ENCODE data around the gene TTLL12.

TTLL12 gene

GRCh38 chr22:43171019-43171491 lies 15.9 kb downstream of the TTLL12 start:
- no peak for DNase-seq

- no peak for DNase-seq
Measured at GRCh38 chr22:43170131-43170480, 16.8 kb downstream of the TTLL12 start.

DNA sequence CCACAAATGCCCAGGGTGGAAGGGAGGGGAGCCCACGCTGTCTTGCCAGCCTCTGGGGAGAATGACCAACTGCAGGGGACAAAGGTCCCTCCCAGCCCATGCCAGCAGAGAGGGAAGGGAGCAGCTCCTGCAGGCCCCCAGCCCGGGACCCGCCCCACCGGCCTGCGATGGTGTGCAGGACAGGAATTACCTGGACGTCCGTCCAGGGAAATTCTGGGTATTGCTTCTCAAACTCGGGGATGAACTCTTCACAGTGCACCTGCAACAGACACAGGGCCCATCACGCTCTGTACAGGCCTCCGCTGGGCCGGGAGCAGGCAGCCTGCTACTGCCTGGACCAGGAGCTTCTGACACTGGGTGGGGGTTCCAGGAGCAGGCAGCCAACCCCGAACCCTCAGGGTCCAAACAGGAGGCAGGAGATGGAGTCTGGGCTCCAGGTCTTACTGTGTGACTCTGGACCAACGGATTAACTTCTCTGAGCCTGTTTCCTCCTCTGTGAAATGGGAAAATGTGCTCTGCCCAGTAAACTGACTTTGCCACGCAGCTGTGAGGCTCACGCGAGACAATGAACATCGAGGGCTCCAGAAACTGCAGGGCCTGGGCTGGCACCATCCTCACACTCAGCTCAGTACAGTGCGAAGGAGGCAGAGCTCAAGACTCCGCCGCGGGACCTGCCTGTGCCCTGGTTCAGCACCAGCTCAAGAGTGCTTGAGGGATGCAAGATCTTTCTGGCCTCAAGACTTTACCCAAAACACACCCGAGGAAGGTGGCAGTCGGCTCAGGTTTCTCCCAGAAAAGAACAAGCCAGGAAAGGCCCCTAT lies 17.4 kb downstream of the TTLL12 start:
- no peak for DNase-seq

DNA sequence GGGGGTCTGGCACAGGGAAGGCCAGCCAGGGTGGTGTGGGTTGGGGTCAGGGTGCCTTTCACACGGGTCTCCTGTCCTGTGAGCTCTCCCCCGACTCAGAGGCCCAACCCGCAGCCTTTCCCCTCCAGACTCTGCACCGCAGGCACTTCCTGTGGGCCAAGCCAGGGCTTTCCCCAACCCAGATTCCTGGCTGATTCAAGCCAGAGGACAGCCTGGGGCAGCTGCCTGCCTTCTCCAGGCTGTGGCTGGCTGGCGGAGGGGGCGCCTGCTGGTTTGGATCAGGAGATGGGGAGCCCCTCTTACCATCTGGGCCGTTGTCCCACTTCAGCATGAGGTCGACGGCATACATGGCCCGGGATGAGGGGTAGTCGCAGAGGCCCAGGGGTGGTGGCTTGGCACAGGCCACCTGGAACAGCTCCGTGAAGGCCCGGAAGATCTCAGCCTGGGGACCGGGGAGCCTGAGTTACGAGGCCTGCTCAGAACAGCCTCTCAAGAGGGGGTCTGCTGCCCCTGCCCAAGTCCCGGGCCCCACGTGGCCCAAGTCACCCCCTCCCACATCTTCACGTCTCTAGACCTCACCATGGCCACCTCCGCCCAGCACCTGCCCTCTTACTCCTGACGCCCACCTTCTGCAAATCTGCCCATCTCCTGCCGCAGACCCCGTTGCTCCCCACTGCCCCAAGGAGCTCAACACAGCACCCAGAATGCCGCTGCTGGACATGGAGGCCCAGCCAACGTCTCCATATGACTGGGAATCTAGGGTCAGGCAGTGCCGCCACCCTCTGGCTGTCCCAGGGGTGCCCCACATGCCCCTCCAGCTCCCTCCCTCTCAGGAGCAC lies 18.2 kb downstream of the TTLL12 start:
- DNase-seq, result no peak

- DNase-seq, result no peak
Measured at GRCh38 chr22:43167001-43167589, 19.8 kb downstream of the TTLL12 start.

GRCh38 chr22:43166132-43166930 lies 20.6 kb downstream of the TTLL12 start:
- no peak for DNase-seq

DNA sequence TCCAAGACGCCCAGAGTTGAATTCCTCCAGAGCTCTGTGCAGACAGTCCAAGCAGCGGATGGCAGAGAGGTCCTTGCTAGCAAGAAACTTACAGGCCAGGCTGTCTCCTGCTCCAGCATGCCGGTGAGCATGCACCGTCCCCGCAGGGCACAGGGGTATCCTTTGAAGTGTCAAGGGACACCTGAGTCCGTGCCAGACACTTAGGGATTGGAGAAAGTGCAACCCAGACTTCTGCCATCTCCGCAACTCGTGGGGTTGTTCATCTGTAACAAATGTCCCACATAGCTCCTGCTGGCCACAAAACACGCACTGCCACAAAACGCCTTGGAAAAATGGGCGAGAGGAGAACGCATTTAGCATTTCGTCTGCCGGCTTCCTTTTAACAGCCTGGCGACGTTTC lies 22.3 kb downstream of the TTLL12 start:
- DNase-seq, result no peak

- DNase-seq, result no peak
Measured at GRCh38 chr22:43163241-43163795, 23.6 kb downstream of the TTLL12 start.

DNA sequence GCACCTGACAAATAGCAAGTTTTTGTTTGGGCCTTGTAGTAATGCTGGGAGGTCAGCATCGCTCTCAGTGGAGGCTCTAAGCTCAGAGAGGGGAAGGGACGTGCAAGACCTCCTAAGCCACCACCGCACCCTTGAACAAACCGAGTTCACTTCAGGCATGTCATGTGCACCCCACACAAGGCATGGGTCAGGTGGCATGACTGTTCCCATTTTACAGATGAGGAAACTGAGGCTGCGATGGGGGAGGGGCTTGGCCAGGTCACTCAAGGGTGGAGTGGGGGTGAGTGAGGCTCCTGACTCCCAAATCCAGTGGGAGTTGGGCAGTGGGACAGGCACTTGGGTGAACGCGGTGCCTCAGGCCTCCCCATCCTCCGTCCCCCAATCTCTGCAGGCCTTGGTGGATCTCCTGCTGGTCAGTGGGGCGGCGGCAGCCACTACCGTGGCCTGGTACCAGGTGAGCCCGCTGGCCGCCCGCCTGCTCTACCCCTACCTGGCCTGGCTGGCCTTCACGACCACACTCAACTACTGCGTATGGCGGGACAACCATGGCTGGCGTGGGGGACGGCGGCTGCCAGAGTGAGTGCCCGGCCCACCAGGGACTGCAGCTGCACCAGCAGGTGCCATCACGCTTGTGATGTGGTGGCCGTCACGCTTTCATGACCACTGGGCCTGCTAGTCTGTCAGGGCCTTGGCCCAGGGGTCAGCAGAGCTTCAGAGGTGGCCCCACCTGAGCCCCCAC lies 24.4 kb downstream of the TTLL12 start:
- DNase-seq, result no peak

- no peak for DNase-seq
Measured at GRCh38 chr22:43160497-43161126, 26.3 kb downstream of the TTLL12 start.

- no peak for DNase-seq
Measured at GRCh38 chr22:43159484-43160178, 27.3 kb downstream of the TTLL12 start.

GRCh38 chr22:43158778-43159483 lies 28.0 kb downstream of the TTLL12 start:
- DNase-seq, result no peak

DNA sequence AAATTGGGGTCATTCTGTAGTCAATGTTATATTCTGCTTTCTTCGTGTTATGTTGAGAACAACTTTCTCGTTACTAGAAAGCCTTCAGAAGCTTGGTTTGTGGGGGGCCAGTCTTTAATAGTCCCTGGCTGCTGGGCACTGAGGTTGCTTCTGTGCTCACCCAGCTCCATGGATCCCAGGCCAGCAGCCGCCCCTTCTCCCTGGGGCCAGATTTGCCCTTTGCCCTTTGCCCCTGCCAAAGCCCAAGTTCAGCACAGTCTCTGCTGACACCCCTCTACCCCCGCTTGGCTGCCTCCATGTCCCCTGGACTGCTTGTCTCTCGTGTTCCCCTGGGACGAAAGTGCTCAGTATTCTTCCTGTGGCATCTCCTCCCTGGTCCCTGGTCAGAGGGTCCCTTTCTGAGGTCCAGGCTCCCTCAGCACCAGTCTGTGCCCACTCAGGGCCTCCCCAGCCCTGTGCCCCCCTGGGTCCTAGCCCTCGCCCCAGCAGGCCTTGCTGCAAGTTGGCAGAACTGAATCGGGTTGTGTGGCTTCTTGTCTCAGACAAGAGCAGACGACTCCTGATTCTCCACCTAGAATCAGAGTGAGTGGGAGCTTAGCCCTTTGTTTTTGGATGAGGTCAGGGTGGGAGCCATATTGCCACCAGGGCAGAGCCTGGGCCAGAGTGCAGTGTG lies 28.9 kb downstream of the TTLL12 start:
- DNase-seq, result no peak

DNA sequence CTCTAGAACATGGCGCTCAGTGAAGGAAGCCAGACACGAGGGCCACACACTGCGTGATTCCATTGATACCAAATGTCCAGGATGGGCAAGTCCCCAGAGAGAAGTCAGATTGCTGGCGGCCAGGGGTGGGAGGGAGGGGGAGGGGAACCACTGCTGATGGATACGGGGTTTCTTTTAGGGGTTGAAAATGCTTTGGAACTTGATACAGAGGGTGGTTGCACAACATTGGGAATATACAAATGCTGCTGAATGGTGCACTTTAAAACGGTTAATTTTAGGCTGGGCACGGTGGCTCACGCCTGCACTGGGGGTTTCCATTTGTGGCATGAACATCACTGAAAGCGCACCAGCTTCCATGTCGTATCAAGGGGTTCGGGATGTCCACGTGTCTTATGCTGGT lies 30.5 kb downstream of the TTLL12 start:
- no peak for DNase-seq

DNA sequence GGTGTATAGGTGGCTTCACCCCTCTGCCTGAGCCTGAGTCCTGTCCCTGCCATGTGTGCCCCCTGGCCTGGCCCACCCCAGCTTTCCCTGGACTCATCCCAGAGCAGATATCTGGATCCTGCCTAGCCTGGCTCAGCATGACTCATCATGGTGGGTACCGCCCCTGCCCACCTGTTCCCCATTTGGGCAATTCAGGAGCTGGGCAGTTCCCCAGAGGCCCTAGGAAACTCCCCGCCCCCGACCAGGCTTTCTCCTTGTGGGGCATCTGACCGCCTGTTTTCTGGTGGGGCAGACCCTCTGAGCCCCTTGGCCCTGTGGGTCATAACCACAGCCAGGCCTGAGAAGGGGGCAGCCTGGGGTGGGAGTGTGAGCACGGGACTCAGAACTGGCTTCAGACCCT lies 31.1 kb downstream of the TTLL12 start:
- DNase-seq, result no peak

DNA sequence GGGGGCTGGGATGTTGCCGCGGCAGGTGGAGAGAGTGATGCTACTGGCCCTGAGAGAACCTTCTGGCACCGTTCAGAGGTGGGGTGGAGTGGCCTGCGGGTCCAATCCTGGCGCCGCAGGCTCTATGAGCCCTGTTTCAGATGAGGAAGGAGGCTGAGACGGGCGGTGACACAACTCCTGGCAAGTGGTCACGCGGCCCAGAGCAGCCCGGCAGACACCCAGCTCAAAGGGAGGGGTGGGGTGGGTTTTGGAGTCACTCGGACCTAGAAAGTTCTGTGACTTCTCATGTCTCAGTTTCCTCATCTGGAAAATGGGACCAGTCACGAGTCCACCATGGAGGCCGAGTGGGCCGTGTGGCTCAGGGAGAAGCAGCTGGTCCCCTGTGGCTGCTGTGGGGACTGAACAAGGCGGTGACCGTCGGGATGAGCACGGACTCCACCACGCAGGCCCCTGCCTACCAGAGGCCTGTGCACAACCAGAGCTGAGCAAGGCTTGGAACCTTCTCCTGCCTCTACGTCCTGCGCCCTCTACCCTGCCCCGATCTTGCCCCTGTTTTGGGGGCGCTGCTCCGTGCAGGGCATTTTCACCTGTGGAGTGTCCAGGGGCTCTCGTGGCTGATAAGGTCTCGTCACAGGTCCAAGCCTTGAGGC lies 31.9 kb downstream of the TTLL12 start:
- DNase-seq, result no peak

DNA sequence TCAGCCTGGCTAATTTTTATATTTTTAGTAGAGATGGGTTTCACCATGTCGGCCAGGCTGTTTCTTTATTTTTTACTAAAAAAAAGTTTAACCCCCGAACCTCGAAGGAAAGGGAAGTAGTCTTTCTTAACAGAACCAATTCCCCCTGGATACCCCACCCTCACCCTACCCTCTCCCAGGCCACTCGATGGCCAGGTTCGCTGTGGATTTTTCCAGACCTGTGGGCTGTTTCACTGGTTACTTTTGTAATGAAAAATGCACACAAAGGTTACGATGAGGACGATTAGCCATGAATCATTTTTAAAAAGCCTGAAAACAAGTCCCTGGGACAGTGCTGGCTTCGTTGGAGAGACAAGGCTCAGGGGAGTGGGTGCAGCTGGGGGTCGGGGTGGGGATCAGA lies 33.0 kb downstream of the TTLL12 start:
- no peak for DNase-seq

- DNase-seq, result peak; percentile 61
Measured at GRCh38 chr22:43152357-43153071, 34.4 kb downstream of the TTLL12 start.

Data from stimulated activated naive CD4-positive, alpha-beta T cell treated with Interleukin-2 at 50 U/mL for 16 hours (primary cell).